Kidney (tissue), 14 donors: ENCODE measurements around the gene GABRR1. TPM values are rescaled to one million over a fixed set of nuclear protein-coding genes. Genes with fewer than 3 reads are reported as not detected.

ENCODE experiments used
- DNase-seq, 5 donors: peaks; one replicate each; pipeline ENCODE4 v3.0.0-alpha.2; 2013 to 2020
- FAIRE-seq: peaks from 2 replicates; lab custom pipeline; 2012; peaks lifted over from hg19 to GRCh38; lab: Jason Lieb, UNC
- H3K27ac ChIP-seq, 2 donors: one replicate each; pipeline ENCODE4 v1.7.0; 2013; ENCODE audit warnings: low read depth in 2 of 2, low read length in 2 of 2, inconsistent platforms in 1 of 2
- H3K27me3 ChIP-seq: one replicate; pipeline ENCODE4 v1.7.1; 2013; ENCODE audit warnings: low read length, inconsistent platforms; ENCODE audit not compliant: control insufficient read depth, insufficient read depth
- H3K36me3 ChIP-seq, 3 donors: one replicate each; pipeline versions ENCODE4 v1.7.0 to v1.7.1; 2013; ENCODE audit warnings: low read length in 3 of 3, control low read depth in 1 of 3, inconsistent platforms in 1 of 3; ENCODE audit not compliant: insufficient read depth in 3 of 3, control insufficient read depth in 2 of 3
- H3K4me1 ChIP-seq, 3 donors: one replicate each; pipeline versions ENCODE4 v1.7.0 to v1.7.1; 2013; ENCODE audit warnings: low read length in 3 of 3, inconsistent platforms in 1 of 3, low read depth in 1 of 3; ENCODE audit not compliant: control insufficient read depth in 2 of 3, insufficient read depth in 2 of 3
- H3K4me3 ChIP-seq, 3 donors: one replicate each; pipeline versions ENCODE4 v1.7.0 to v1.8.1; 2013; ENCODE audit warnings: low read length in 3 of 3, control low read depth in 1 of 3, inconsistent platforms in 1 of 3
- H3K9ac ChIP-seq, 3 donors: one replicate each; pipeline versions ENCODE4 v1.7.0 to v1.7.1; 2013; ENCODE audit warnings: low read length in 3 of 3, control low read depth in 1 of 3, inconsistent platforms in 1 of 3
- H3K9me3 ChIP-seq, 3 donors: one replicate each; pipeline versions ENCODE4 v1.7.0 to v1.7.1; 2013; ENCODE audit warnings: low read length in 3 of 3, control low read depth in 1 of 3, inconsistent platforms in 1 of 3; ENCODE audit not compliant: control insufficient read depth in 2 of 3, insufficient read depth in 1 of 3
- intact Hi-C: fragments of 100-400 bp; cut with DNase I; formaldehyde crosslinking; loops from one replicate; pipeline ENCODE4 v1.11.1; 2022
- polyA plus RNA-seq: library from polyadenylated mRNA; stranded (reverse); fragments of 350-450 nt; fragmentation: Illumina TruSeq; extraction: RNeasy Lipid Tissue Mini Kit (QIAGEN cat#74804); gene quantifications from one replicate; pipeline ENCODE4 v1.2.3, GENCODE V29; 2014; ENCODE audit warnings: low read depth, low replicate concordance; ENCODE audit not compliant: insufficient read depth
- total RNA-seq: library from RNA; stranded (reverse); fragmentation: NEBNext Ultra II Directional; extraction: Animal tissue kit (Norgen Biotek cat#: 25700); gene quantifications from one replicate; pipeline ENCODE4 v1.2.1, GENCODE V29; 2021
- TF ChIP-seq, protein P1 (sequence below): IDR thresholded peaks from 3 replicates; pipeline ENCODE4 v1.5.1; 2012; ENCODE audit warnings: mild to moderate bottlenecking, moderate library complexity, borderline replicate concordance; ENCODE audit not compliant: insufficient read depth; ENCODE audit errors: extremely low read depth
- donor health status: control.
- donor health status: control.
- donor health status: control.
- donor health status: control.
- donor health status: control.
- donor health status: DM: yes; HTN: yes; CAD: no.
- donor health status: Normal renal cell carcinoma (clear cell type).

Gene GABRR1
- total and polyA plus RNA-seq, 2 donors from 2014 or later, result not detected

DNA sequence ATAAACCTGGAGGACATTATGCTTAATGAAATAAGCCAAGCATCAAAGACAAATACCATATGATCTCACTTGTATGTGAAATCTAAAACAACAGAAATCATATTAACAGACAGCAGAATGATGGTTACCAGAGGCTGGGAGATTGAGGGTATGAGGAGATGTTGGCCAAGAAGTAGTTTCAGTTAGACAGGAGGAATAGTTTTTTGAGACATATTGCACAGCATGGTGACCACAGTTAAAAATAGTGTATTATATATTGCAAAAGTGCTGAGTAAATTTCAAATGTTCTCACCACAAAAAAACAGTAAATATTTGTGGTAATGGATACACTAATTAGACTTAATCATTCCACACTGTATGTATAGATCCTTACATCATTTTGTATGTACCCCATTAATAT, 1.8 kb downstream of the GABRR1 start:
- intact Hi-C loops, result no loop called here

DNA sequence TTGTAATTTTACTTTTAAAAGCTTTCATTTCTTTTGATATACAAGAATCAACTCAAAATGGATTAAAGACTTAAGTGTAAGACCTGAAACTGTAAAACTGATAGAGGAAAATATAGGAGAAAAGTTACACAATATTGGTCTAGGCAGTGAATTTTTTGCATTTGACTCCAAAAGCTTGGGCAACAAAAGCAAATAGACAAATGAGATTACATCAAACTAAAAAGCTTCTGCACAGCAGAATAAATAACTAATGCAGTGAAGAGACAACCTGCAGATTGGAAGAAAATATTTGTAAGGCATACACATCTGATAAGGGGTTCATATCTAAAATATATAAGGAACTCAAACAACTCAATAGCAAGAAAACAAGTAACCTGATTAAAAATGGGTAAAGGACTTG, 3.0 kb downstream of the GABRR1 start:
- intact Hi-C loops, result no loop called here
- FAIRE-seq, result no peak
- Histone ChIP-seq H3K9ac (no peak overlapping the region), H3K27ac (no peak overlapping the region), H3K27me3 (no peaks in the 10 kb centered on the region), H3K36me3 (no peaks in the 10 kb centered on the region), H3K9me3 (no peaks in the 10 kb centered on the region), H3K4me3 (no peak overlapping the region), H3K4me1 (no peaks in the 10 kb centered on the region)
- DNase-seq, result no peak
- TF ChIP-seq, protein P1, sequence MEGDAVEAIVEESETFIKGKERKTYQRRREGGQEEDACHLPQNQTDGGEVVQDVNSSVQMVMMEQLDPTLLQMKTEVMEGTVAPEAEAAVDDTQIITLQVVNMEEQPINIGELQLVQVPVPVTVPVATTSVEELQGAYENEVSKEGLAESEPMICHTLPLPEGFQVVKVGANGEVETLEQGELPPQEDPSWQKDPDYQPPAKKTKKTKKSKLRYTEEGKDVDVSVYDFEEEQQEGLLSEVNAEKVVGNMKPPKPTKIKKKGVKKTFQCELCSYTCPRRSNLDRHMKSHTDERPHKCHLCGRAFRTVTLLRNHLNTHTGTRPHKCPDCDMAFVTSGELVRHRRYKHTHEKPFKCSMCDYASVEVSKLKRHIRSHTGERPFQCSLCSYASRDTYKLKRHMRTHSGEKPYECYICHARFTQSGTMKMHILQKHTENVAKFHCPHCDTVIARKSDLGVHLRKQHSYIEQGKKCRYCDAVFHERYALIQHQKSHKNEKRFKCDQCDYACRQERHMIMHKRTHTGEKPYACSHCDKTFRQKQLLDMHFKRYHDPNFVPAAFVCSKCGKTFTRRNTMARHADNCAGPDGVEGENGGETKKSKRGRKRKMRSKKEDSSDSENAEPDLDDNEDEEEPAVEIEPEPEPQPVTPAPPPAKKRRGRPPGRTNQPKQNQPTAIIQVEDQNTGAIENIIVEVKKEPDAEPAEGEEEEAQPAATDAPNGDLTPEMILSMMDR, result no peak

More for the DNA sequence above, 1.8 kb downstream of the GABRR1 start:
- H3K9me3 ChIP-seq, result no peaks in the 10 kb centered on the region
- H3K4me3 ChIP-seq, result no peak overlapping the region
- DNase-seq (no peak), FAIRE-seq (no peak)
- no peaks in the 10 kb centered on the region for H3K36me3 ChIP-seq
- H3K27ac ChIP-seq, result no peak overlapping the region
- no peak overlapping the region for H3K9ac ChIP-seq
- TF ChIP-seq, protein P1, result no peak
- H3K27me3 ChIP-seq, result no peaks in the 10 kb centered on the region
- H3K4me1 ChIP-seq, result no peaks in the 10 kb centered on the region

DNA sequence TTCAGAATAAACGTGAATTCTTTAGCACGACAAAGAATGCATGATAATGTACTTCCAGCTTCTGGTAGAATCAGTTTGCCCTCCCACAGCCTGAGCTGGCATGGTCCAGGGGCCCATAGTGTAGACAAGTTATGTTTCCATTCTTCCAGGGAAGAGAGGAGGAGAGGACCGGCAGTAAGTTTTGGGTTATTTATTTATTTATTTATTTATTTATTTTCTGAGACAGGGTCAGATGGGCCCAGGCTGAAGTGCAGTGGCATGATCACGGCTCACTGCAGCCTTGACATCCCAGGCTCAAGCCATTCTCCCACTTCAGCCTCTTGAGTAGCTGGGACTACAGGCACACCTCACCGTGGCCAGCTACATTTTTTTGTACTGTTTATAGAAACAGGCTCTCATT, 4.7 kb downstream of the GABRR1 start:
- DNase-seq (no peak), FAIRE-seq (no peak)
- Histone ChIP-seq H3K4me1 (no peaks in the 10 kb centered on the region), H3K9ac (no peak overlapping the region), H3K4me3 (no peak overlapping the region), H3K27me3 (no peaks in the 10 kb centered on the region), H3K9me3 (no peaks in the 10 kb centered on the region), H3K27ac (no peak overlapping the region), H3K36me3 (no peaks in the 10 kb centered on the region)
- intact Hi-C loops, result no loop called here
- TF ChIP-seq, protein P1, result no peak

- FAIRE-seq (no peak), DNase-seq (peak in 1 of 5 donors; percentile 8)
- Histone ChIP-seq H3K27me3 (no peaks in the 10 kb centered on the region), H3K27ac (no peak overlapping the region), H3K4me3 (no peak overlapping the region), H3K36me3 (no peaks in the 10 kb centered on the region), H3K9ac (no peak overlapping the region), H3K4me1 (no peaks in the 10 kb centered on the region), H3K9me3 (no peaks in the 10 kb centered on the region)
- intact Hi-C loops, result no loop called here
- TF ChIP-seq, protein P1, result no peak
Measured at GRCh38 chr6:89209457-89209856, 7.7 kb downstream of the GABRR1 start.
